HG02759 (cell line): ENCODE measurements around the gene CA10.

Experiments used
- ATAC-seq: cut with Tn5 transposase; IDR thresholded peaks from one replicate; pipeline ENCODE4 v1.9.1; 2021; ENCODE audit warnings: mild to moderate bottlenecking, moderate library complexity; ENCODE audit not compliant: unreplicated experiment

CA10 gene

DNA sequence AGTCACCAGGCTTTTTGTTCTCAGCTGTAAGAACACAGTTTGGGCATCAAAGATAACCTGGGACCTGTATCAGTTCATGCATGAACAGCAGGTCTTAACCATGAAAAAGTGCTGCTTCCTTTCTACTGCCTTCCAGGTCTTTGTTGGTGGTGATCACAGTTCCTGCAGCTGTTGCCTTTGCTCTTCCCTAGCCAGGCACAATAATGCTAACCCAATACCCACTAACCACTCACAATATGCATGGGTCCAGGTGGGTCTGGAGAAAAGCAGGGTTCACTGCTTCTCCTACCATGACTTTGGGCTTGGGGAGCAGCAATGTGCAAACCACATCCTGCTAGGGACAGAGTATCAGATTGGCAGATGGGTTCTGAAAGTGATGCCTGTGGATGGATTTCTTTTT lies 501.3 kb downstream of the CA10 start:
- no peak for ATAC-seq

DNA sequence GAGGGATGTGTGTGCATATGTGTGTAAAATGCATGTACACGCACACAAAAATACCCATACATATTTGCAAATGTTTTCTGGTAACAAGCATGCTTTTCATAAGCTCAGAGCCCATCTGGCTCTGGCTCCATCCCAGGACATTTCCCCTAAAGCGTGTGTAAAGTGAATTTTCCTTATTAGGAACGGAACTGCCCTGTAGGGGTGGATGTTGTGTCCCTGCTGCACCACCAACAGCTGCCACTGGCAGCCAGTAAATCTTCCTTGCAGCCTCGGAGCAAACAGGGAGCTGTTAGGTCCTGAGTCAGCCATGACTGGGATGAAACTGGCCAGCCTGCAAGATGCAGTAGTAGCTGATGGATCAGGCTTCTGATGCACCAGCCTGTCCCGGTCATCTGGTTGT lies 504.6 kb downstream of the CA10 start:
- no peak for ATAC-seq

DNA sequence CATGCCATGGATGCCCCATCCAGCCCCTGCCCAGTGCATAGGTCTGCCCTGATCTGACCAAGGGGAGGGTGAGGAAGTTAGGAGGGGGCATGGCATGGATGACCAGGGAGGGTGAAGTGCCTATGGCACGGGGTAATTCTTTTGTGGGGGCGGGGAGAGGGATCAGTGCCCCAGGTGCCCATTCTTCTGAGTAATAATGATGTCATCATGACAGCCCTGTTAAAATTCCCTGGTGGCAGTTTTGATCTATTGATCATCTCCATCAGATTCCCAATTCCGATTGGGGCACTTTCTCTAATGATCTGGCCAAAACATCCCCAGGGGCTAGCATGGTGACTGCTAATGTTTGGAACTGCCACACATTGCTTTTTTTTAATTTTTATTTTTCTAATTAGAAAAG lies 506.0 kb downstream of the CA10 start:
- no peak for ATAC-seq

DNA sequence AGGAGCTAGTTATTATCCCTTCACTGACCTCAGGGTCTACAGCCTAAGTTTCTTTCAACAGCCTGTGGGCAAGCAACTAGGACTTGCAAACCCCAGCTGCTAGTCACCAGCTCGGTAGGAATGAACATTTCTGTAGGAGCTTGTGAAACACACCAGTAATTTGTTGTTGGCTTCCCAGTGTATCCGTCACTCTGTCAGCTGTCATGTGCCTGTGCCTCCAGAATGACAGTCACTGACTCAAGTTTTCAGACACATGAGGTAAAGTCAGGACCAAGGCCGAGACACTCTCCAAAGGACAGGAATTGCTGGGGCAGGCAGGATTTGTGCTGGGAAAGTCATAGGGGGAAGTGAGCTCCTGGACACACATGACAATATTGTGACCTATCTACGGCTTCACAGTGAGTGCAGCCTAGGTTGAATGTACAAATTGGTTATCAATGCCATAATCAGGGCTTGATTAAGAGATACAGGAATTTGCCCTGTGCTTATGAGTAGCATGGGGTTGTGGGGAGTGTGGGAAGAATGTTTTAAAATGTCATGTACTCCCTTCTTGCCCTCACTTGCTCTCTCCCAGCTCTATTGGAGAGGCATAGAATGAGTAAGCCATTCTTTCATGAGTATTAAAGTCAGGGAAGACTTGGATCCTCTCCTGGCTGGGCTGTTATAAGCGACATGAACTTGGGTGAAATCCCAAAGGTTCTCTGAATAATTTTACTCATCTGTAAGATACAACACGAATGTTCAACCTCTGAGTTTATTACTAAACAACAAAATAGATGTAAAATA lies 506.8 kb downstream of the CA10 start:
- no peak for ATAC-seq

DNA sequence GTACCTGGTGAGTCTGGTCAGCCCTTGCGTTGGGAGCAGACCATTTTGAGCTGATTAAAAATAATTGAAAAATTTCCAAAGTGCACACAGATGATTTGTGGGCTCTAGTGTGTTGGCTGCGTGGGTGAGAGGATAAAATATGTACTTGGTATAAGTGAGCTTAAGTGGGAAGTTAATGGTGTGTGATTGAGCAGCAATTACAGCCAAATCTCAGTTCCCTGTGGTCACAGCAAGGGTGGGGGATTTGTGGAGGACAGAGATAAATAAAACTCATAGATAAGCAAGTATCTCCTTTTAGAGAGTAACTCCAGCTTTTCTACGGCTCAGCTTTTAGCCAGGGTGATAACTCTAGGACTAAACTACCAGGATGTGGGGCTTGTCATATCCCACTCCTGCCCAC lies 507.7 kb downstream of the CA10 start:
- no peak for ATAC-seq

DNA sequence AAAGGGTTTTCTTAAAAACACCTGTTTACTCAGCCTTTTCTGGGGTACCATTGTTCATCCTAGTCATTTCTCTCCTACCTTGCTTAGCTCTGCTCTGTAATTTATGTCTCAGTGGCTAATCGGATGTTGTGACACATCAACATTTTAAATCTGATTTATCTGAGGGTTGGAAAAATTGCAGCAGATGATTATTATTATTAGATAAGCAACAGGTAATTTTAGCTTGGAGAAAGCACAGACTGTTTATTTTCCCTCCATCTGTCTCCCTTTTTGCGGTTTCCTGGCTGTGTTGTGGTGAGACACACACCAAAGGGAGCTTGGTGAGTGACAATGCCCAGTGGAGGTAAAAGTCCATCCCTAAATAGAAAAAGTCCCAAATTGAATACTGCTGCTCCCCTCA lies 508.3 kb downstream of the CA10 start:
- no peak for ATAC-seq

DNA sequence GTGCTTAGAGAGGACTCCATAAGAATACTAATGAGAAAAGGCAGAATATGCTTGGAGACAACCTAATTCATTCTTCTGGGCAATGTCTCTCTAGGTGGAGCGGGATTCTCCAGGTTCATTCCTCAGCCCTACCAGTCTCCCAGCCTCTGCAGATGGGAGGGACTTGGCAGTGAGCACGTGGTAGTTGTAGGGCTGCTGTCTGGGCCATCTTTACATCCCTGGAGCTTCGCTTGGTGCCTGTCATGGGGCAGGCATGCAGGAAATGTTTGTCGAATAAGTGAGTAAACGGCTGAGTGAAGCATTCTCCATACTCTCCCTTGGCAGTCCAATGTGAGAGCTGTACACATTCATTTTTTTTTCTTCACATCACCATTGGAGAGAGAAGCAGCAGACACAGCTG lies 510.7 kb downstream of the CA10 start:
- ATAC-seq, result no peak

DNA sequence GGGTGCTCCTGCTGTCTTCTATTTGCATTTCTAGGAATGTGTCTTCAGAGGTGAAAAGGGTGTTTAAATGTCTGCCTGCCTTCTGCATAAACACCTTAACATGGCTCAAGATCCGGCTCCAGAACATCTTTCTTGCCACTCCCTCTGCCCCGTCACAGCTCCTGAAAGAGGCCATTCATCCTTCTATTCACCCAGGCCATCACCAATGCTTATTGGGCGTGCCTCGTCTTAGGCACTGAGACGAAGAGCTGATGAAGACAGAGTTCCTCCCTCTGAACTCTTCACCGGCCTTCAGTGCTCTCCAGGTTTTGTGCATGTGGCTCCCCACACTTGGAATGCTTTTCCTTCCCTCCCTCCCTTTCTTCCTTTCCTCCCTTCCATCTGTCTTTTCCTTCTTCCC lies 511.4 kb downstream of the CA10 start:
- no peak for ATAC-seq

DNA sequence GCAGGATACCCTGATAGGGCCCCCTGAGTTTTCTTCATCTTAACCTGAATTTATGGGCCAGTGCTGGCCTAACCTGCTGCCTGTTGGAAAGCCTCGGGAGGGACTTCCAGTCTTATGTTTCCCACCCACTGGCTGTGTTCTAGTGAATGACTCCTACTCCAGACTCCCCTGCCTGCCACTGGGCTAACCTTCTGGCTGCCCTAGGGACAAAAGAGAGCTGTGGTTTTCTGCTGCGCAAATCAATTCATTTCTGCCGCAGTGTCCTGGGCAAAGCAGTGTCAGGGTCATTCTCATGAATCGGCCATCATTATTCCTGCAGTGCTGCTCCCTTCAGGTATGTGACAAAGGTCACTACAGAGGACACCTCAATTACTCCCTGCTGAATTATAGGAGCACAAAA lies 512.0 kb downstream of the CA10 start:
- ATAC-seq, result no peak

DNA sequence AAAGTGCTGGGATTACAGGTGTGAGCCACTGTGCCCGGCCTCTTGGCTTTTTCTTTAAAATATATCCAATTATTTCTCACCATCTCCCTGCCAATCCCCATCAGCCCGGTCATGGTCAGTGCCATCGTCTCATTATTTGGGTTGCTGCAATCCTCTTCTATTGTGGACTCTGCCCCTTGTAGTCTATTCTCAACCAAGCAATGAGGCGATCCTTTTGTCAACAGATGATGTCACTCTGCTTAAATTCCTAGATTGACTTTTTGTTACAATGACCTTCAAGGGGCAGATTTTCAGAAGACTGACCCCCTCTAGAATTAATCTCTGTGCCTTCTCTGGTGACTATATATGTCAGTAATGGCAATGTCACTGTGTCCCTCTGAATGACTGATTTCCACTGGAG lies 513.5 kb downstream of the CA10 start:
- no peak for ATAC-seq

DNA sequence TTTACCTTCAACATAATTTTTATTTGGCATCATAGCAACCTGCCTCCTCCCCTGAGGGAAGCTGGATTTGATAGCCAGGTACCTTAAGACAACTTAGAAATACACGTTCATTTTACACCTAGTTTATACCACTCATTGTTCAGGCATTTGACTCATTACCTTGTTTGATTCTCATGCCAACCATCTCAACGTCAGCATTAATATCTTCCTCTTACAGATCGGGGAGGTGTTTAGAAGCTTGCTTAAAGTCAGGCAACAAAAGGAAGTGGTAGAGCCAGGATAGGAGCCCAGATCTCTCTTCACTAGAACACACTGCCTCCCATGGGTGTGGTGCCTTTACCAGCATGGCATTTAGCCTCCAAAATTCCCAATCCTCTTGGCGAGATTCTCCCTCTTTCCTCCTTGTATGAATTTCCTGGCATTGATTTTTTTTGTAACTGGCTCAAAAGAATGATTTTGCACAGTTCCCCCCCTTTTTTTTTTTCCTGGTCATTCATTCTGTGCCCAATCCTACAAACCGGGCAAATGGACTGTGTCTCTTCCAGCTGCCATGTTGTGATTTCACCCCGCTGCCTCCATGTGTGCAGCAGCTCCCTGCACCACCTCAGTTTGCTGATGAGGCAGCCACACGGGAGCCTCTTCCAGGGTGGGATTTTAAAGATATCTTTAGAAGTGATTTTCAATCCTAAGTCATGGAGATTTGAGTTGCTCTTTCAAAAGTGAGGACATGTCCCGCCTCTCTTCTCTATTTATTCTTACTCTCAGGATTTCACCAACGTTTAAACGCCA lies 514.6 kb downstream of the CA10 start:
- ATAC-seq, result no peak

DNA sequence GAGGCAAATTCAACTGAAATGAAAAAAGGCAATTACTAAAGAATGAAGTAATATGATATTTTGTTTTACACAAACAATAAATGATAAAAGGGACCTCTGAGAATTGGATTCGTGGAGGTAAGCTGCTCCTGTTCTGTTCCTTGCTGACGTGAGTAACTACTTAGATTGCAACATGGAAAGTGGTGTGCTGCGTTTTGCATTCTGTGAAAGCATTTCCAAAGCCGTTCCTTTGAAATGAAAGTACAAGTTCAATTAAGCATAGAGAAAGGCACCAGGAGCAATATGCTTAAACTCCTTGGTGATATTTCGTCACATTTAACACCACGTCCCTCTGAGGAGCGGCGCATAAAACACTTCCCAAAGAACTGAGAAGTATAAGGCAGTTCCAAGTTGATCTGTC lies 516.5 kb downstream of the CA10 start:
- no peak for ATAC-seq

DNA sequence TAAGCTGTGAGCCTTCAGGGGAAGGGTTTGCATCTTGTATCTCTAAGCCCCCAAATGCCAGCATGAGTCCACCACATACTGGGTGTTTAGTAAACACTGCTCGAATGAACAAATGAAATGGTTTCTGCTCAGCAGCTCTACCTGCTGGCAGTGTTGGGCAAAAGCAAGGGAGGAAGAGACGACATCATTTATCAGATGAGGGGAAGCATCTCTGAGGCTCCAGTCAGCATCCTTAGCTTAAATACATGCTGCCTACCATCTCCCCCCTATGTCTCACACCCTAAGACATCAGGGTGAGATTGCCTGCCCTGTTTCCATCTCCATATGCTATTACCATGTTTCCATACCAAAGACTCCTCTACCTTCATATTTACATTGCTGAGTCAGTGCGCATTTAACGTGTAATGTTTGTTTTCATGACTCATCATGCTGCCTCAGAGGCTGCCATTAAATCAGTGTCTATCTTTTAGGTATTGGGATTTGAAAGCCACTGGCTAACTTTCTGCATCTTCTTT lies 518.3 kb downstream of the CA10 start:
- peak; percentile 48 for ATAC-seq

DNA sequence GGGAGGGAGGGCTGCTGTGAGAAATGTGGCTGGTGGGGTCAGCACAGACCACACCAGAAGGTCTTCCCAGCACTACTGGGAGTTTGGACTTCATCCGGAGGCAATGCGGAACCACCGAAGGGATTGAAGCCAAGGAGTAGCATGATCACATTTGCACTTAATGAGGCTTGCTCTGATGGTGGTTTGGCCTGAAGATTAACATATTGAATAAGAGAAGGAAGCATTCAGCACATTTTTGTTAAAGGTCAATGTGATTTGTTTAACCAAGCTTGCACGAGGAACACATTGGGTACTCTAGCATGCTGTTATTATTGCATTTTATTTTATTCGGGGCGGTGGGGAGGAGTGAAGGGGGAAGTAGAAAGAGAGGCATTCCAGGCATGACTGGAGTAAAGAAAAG lies 519.5 kb downstream of the CA10 start:
- no peak for ATAC-seq

DNA sequence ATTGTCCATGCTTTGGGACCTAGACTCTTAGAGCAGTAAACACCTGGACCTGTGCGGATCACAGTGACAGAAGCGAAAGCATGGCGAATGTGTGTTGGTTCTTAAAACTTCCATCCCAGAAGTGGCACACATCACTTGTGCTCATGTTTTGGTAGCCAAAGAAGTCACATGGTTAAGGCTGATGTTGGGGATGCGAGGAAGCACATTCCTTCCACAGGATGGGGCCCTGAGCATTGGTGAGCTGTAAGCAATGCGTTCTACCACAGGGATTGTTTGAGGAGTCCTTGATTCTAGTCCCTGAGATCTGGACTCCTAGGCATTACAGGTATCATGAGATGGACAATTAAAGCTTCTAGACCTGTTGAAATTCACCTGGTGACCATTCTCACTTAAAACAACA lies 522.2 kb downstream of the CA10 start:
- ATAC-seq, result no peak

DNA sequence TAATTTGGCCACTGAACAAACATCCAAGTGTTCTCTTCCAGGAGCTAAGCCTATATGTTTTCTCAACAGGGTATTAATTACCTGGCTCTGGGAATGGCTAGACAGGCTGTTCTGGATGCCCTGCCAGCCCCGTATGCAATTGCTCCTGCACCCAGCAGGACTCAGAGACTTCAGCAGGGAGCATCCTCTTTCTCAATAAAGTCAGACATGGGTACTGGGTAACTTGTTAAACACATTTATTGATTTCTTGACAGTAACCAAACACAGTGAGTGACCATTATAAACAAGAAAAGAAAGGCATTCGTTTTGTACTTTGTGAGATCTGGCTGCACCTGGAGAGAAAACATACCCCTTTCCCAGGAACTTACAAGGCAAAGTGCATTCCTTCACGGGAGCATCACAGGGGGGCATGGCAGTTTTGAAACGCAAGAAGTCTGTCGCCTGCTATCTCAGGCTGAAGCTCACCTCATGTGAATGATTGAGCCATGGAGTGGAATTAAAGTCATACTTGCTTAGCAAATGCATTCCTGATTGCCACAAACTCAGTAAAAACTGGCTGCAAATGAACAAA lies 528.3 kb downstream of the CA10 start:
- no peak for ATAC-seq

DNA sequence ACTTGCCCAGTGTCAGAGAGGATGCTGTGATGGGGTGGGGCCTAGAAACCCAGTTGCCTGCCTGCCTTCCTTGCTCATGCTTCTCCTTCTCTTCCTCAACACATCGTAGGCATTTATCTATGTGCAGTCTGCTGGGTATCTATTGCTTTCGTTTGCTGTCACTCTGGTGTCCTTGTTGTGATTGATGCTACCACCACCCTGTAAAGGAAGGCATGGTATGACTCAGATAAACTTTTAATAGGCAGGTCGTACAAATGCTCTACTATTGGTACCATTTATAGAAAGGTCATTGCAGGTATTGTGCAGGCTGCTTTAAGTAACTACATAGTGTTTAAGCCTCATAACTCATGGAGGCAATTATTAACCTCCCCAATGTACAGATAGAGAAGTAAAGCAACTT lies 529.3 kb downstream of the CA10 start:
- peak; percentile 45 for ATAC-seq

DNA sequence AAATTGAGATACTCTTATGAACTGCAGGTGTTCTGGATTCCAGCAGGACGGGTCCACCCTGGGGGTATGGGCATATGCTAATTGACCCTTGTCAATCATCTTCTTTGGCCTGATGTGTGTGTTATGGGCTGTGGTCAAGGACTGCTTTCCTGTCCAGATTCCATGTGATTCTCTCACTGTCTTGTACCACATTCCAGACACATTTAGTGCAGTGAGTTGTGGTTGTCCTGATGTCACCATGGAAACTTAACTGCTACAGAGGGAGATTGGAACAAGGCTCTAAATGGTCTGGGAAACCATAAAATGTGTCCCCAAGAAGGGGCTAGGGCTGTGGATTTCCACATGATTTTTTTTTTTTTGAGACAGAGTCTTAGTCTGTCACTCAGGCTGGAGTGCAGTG lies 530.7 kb downstream of the CA10 start:
- ATAC-seq, result no peak

DNA sequence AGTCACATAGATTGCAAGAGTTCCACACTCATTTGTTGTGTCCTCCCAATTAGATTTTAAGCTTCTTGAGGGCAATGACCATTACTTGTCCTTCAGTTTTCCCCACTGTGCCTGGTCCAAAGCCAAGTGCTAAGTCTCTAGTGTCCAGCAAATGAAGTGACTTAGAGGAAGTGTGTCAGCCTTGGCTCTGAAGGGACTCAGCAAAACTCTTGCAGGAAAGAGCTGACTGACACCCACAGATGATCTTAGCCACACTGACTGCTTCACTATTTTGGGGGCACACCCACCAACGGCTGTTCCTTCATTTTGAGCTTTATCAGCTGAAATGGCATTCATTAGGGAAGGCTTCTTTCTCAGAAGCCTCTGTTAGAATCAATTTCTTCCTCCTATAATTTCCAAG lies 540.0 kb downstream of the CA10 start:
- ATAC-seq, result no peak

DNA sequence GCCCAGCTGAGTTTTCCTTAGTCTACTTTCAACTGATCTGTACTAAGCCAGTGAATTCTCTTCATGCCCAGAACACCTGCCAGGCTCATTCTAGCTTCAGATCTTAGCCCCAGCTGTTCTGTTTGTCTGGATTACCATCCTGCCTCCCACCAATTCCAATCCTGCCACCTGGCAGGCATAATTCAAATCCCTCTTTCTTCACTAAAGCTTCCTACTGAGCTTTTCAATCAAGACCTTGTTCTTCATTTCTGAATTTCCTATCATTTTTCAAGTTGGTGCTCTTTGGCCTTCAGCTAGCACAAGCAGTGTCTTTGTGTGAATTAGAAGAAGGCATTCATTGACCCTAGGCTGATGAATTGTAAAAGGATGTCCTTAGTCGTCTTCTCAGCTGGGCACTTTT lies 540.5 kb downstream of the CA10 start:
- ATAC-seq, result no peak

DNA sequence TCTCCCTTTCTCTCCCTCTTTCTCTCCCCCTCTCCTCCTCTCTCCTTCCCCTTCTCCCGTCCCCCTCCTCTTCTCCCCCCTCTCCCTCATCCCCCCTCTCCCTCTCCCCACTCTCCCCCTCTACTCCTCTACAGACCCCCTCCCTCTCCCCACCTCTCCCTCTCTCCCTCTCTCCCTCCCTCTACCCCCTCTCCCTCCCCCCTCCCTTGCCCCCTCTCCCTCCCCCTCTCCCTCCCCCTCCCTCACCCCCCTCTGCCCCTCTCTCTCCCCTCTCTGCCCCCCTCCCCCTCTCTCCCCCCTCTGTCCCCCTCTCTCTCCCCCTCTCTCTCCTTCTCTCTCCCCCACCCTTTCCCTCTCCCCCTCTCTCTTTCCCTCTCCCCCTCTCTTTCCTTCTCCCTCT lies 545.3 kb downstream of the CA10 start:
- ATAC-seq, result no peak

DNA sequence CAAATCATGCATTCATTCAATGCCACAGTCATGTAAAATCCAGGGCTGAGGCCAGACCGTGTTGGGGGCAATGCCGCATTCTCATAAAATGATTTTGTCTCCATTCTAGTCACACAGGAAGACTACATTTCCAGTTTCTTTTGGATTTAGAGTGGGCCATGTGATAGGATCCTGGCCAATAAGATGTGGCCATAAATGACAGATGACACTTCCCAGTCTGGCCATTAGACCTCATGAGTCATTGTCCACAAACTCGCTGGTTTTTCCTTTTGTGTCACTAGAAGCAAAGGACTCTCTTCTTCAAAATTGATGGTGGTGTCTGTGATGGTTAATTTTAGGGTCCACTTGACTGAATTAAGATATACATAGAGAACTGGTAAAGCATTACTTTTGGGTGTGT lies 545.8 kb downstream of the CA10 start:
- no peak for ATAC-seq
